ENCODE data around the gene SLC6A5.

DNA sequence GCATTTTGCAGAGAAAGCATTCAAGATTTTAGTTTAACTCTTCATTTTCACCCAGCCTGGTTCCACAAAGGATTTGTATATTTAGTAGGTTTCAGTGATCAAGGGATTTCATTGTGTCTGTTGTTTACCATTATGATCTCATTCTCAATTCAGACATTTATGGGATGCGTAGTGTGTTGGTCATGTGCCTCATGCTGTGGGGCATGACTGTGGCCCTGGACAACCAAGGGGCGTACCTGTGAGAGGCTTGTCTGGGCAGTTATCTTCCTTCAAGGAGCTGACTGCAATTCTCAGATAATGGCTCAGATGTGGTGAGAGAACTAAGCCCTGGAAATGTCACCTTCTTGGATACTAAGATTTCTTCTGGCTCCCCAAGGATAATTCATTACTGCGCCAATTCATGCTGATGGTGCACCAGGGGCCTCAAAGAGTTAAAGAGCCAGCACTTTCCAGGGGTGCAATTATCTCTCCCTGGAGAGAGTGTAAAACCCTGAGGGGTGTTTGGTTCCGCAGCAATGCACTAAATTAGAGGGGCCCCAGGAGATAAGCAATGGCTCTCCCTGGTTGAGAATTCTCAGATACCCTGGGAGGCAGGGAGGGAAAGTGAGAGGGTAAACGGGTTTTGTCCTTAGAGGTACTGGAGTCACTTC, 32.2 kb downstream of the SLC6A5 start:
- TF ChIP-seq, protein P1, sequence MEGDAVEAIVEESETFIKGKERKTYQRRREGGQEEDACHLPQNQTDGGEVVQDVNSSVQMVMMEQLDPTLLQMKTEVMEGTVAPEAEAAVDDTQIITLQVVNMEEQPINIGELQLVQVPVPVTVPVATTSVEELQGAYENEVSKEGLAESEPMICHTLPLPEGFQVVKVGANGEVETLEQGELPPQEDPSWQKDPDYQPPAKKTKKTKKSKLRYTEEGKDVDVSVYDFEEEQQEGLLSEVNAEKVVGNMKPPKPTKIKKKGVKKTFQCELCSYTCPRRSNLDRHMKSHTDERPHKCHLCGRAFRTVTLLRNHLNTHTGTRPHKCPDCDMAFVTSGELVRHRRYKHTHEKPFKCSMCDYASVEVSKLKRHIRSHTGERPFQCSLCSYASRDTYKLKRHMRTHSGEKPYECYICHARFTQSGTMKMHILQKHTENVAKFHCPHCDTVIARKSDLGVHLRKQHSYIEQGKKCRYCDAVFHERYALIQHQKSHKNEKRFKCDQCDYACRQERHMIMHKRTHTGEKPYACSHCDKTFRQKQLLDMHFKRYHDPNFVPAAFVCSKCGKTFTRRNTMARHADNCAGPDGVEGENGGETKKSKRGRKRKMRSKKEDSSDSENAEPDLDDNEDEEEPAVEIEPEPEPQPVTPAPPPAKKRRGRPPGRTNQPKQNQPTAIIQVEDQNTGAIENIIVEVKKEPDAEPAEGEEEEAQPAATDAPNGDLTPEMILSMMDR (conservative IDR thresholded peaks at IDR 0.05; ENCODE audit: low read depth, low read length): no peak
- TF ChIP-seq EZH2 (IDR thresholded peaks at IDR 0.05; ENCODE audit: low read length, unreplicated experiment) (no peak), EZH2phosphoT487 (IDR thresholded peaks at IDR 0.05; ENCODE audit: borderline replicate concordance, low read length) (no peak)

Measured in PC-3 (cell line).